HG03342 (cell line): ENCODE measurements around the gene GDPGP1.
"Not testable (repeated sequence)": the region's sequence is repeated elsewhere in the genome, so short reads cannot be mapped to it uniquely, and the experiment has no call there.

Experiments
- ATAC-seq: cut with Tn5 transposase; IDR thresholded peaks from one replicate; pipeline ENCODE4 v1.9.1; 2021; ENCODE audit warnings: mild to moderate bottlenecking, moderate library complexity; ENCODE audit not compliant: unreplicated experiment

The GDPGP1 gene, protein sequence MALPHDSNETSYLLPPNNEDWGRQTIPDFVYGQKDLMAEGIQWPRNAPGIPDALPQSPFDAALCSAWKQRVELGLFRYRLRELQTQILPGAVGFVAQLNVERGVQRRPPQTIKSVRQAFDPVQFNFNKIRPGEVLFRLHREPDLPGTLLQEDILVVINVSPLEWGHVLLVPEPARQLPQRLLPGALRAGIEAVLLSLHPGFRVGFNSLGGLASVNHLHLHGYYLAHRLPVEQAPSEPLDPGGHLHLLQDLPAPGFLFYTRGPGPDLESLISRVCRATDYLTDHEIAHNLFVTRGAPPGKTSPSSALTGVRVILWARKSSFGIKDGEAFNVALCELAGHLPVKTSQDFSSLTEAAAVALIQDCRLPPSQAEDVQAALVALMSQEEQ

DNA sequence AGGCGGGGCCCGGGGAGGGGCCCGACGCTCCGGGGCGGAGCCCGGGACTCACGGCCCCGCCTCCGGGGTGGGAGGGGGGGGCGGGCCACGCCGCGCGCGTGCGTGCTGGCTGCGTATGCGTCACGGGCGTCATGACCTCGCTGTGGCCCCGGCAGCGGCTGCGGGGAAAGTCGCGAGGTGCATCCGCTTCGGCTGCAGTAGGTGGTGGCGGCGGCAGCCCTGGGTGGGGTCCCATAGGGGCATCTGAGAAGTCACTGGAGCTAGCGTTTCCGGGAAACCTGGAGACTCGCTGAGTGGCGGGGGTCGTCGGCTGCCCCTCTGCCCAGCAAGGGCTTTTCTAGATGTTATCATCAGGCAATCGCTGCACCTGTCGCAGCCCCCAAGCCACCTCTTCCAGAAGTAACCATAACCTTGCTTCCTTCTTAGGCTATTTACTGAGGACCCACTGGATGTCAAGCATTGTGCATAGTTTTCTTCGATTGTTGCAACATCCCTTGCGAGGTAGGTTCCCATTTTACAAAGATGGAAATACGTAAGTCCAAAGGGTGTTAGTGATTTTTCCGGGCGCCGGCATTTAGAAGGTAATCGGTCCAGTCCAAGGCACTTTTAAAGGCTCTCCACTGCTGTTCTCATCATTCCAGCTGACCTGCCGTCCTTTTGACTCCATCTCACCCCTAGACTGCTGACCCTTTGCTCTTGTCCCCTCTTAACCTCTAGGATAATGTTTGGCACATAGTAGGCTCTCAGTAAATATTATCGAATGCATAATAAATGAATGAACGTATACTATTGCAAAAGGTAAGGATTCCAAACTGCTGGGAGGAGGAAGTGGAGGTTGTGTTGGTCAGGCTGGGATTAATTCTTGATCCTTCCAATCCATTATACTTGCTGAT is at the start of gene GDPGP1:
TSS of gene GDPGP1 (plus strand) at position 114 of the 893 bp plus-strand sequence. CDS start 6,700 bp downstream, outside the sequence.
- no peak for ATAC-seq

DNA sequence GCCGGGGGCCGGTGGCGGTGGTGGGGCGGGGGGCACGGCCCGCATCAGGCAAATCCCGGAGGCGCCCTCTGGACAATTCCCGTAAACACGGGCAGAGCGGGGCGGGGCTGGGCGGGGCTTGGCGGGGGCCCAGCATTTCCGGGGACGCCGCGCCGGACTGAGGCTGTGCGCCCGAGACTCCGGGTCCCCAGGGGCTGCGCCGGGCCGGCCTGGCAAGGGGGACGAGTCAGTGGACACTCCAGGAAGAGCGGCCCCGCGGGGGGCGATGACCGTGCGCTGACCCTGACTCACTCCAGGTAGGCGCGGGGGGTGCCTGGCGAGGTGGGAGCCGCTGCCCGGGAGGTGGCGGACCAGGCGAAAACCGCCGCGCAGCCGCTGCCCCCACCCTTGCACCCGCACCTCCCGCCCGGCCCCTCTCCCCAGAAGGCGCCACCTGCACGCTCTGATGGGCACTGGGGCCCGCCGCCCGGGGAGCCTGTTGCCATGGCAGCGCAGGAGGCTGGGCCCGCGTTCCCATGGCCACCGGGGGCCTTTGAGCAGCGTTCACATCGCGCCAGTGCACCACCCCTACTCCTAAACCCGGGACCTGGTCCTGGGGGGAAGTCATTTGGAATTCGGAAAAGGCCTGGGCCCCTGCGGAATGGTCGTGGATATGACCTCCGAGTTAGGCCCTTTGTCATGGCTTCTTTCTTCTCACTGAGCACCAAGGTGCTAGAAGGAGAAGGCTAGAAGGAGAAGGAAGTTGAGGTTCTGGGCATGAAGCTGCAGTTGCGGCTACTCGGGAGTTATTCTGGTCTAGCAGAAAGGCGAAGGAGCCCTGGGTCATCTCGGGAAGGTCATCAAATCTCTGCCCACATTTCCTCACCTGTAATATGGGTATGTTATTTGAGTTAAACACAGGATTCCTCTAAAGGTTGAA is 49.0 kb upstream of the GDPGP1 start:
- ATAC-seq = peak; percentile 74

DNA sequence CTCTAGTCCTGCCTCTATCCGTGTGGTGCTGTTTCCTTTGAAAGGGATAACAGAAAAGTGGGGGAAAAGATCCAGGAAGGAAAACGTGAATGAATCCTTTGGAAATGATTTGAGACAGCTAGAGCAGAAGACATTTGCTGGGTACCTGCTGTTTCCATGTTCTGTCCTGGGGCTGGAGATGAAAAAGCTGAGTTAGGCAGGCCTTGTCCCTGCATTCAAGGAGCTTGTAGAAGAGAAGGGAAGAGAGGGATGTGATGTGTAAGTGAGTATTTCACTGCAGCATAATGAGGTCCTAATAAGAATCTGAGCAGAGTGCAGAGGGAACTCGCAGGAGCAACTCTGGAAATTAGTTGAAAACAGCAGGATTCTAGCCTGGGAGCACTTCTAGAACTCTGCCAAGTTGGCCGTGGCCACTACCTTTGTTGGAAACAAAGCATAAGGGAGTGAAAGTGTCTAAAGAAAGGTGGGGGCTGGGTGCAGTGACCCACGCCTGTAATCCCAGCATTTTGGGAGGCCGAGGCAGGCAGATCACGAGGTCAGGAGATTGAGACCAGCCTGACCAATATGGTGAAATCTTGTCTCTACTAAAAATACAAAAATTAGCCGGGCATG is 46.6 kb upstream of the GDPGP1 start:
- ATAC-seq = no peak

DNA sequence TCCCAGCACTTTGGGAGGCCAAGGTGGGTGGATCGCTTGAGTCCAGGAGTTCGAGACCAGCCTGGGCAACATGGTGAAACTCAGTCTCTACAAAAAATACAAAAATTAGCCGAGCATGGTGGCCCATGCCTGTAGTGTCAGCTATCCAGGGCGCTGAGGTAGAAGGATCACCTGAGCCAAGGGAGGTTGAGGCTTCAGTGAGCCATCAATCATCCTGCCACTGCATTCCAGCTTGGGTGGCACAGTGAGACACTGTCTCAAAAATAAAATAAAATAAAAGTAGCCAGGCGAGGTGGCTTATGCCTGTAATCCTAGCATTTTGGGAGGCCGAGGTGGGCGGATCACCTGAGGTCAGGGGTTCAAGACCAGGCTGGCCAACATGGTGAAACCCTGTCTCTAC is 45.9 kb upstream of the GDPGP1 start:
- not testable (repeated sequence) for ATAC-seq

DNA sequence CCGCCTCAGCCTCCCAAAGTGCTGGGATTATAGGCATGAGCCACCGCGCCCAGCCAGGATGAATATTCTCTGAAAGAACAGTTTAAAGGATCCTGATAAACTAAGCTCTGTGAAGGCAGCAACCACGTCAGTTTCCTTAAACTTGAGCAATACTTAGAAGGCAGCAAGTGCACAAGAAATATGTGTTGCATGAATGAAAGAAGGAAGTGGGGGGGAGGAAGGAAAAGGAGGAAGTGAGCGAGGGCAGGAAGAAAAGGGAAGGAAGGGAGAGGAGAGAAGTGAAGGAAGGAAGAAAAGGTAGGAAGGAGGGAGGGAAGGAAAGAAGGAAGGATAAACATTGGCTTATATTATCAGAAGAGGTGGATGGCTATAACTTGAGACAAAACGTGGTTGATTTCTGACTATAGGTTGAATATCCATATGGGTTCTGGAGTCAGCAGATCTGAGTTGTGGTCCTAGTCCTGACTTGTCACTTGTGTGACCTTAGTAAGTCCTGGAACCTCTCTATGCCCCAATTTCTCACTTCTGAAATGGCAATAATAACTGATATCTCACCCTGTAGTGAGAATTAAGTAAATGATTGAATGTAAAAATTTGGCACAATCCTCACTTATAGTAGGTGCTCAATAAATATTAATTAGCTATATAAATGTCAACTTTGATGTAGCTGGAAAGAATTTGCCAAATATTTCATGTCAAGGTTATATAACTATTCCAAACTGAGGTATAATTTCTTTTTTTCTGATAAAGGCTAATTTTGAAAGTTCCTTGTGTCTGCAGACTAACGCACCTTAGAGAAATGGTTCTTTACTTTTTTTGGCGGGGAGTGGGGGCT is 44.9 kb upstream of the GDPGP1 start:
- no peak for ATAC-seq

DNA sequence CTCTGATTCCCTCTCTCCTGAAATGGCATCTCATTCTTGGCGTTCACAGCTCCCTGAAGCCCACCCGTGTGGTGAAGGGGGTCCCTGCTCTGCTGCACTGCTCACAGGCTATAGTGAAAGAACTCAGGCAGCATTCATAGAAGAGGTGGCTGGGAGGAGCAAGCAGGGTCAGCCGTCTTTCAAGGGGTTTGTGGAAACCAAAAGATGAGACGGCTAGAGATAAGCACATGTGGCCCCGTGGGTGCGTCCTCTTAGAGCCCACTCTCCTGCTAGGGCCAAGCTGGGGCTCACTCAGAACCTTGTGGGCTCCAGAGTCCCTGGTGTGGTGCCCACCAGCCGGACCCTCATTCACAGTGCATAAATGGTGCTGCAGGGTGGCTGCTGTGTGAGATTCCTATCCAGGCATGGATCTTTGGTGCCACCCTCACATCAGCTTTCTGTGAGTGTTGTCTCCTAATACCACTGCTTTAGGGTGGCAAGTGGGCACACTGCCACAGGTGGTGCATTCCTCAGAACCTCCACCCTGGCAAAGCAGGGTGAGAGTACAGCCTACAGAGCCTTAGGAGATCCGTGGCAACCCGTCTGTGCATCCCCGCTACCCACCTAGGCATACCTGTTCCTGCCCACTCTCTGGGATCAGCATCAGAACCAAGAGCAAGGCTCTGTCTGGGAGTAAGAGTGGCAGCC is 44.1 kb upstream of the GDPGP1 start:
- ATAC-seq = no peak

DNA sequence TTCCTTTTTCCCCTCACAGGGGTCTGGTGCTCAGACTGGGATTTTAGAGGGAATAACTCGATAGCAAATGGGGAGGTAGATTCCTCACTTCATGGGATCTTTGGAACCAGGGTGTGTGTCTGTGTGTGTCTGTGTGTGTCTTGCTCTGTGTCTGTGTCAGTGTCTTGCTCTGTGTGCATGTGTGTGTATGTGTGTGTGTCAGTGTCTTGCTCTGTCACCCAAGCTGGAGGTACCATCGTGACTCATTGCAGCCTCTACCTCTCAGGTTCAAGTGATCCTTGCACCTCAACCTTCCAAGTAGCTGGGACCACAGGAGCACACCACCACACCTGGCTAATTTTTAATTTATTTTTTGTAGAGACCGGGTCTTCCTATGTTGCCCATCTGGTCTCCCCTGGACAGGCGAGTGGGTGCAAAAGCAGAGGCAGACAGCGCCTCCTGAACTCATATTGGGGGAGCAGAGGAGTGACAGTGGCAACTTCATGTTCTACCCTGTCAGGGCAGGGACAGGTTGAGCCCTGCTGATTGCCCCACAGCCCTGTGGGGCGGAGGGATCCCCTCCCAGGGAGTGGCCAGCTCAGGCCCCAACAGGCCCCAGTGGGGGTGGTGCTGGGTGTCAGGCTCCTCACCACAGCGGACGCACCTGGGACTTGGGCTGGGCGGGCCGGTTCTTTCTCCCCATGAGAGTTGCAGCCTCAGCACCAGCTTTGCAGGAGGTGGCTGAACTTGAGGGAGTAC is 43.2 kb upstream of the GDPGP1 start:
- peak; percentile 58 for ATAC-seq

DNA sequence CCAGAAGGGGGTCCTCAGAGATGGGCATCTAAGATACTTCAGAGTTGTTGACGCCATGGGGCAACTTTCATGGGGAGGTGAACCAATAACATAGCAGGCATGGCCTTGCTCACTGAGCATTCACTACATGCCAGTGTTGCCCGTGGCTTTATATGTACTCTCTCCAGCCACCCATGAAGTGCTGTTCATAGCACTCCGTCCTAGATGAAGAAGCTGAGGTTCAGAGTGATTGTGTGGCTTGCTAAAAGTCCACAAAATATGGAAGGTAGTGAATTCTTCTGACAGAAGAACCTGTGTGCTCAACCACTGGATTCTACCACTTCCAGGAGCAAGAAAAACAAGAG is 42.7 kb upstream of the GDPGP1 start:
- no peak for ATAC-seq

DNA sequence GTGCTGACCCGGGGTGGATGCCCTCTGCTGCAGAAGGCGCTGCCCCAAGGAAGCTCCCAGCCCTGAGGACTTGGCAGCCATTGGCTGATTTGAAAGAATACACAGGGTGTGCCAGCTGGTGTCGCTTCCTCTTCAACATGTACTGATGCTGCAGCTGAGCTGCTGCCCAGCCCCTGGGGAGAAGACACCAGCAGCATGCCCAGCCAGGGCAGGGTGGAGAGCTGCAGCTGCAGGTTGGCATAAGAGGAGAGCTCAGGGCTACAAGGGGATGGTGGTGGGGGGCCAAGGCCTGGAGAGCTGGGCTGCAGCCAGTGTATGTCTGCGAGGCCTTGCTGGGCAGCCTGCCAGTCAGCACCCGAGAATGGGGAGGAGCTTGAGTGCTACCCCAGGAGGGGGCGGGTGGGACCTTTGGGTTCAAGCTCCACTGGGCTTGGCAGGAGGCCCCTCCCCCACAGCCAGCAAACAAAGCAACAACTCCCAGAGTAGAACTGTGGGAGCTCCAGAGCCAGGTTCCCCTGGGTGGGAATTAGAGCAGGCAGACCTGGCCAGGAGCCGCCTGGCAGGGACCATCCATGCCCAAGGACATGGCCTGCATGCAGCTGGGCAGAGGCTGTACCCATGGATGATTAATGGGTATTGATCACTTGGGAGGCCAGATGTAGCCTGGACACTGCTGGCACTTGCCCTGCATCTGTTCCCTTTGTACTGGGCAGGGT is 42.1 kb upstream of the GDPGP1 start:
- peak; percentile 54 for ATAC-seq

DNA sequence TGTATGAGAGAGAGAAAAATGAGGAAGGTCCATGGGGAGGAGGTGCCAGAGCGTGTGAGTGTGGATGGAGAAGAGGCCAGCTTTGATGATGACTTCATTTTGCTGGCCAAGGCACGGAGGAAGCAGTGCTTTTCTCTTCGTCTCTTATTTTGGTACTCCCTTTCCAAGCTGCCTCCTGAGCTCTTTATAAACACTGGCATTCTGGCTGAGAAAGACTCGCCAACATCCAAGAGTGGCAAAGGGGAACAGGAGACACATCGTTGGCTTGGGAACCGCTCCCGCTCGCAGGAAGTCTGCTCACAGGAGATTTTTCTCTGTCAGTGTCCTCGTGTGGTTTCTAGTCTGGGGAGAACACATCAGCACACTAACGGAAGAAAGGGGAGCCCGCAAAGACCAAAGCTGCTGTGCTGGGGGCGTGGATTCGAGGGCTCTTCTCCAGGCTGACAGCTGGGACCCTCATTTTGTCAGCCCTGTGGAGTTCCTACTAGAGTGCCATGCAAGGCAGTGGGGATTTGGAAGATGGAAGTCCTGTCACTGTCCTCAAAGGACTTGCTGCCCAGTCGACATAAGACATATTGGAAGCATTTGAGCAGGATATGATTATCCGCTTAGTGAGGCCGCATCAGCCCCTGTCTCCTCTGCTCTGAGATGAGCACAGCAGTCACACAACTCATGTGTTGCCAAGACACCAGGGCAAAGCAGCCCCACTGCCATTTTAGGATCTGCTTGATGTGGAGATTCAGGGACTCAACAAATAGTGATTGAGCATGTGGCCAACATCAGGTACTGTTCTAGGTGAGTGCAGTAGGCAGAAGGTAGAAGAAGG is 40.8 kb upstream of the GDPGP1 start:
- ATAC-seq = no peak

DNA sequence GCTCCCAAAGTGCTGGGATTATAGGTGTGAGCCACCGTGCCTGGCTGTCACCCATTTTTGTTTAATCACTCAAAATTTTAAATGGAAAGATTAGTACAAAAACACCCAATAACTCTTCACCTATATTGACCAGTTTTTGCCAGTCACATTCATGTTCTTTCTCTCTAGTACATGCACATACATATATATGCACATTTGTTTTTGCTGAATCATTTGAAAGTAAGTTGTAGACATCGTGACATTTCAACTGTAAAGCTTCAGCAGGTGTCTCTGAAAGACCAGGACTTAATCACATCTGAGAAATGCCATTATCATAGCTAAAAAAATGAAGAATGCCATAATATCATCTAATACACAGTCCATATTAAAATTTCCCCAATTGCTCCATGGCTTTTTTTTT is 39.4 kb upstream of the GDPGP1 start:
- no peak for ATAC-seq

DNA sequence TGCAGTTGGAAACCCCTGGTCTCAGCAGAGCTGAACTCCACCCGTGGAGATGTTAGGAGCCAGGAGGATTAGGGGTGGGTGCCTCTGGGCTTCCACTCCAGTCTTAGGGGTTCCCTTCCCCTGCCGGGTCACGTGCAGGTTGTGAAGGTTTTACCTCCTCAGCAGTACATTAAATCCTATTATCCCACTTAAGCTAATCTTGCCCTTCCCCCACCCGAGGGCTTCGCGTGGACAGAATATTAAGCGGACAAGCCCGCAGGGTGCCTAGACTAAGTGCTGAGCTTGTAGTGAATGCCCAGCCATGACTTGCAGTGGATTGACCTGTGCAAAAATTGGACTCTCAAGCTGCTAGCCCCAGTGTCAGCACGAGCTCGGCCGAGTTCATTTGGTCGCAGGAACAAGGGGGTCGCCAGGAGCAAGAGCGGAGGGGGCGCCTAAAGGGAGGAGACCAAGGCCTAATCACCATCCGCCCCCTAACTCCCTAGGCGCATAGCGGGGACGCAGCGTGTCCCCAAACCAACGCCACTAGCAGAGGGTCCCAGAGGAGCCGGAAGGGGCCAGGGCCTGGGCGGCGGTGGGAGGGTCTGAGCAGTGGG is 33.4 kb upstream of the GDPGP1 start:
- ATAC-seq = no peak

DNA sequence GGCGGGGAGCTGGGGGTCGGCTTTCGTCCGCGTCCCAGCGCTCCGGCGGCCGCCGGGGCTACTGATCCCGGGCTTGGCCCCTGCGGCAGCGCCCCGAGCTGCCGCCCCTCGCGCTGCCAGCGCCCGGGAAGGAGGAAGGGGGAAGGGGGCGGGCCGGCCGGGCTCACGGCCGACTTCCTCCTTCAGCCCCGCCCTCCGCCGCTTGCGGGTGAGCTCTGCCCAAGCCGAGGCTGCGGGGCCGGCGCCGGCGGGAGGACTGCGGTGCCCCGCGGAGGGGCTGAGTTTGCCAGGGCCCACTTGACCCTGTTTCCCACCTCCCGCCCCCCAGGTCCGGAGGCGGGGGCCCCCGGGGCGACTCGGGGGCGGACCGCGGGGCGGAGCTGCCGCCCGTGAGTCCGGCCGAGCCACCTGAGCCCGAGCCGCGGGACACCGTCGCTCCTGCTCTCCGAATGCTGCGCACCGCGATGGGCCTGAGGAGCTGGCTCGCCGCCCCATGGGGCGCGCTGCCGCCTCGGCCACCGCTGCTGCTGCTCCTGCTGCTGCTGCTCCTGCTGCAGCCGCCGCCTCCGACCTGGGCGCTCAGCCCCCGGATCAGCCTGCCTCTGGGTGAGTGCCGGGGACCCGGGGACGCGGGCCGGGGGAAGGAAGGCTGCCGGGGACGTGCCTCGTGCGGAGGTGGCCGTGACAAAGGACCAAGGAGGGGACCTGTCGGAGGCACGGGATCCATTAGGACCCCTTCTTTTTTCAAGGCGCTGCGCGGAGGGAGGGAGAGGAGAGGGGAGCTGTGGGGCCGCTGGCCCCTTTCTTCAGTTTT is 32.7 kb upstream of the GDPGP1 start, which contains the start of gene SEMA4B:
TSS of gene SEMA4B (plus strand) at position 201 of the 814 bp plus-strand sequence. CDS start at position 450, 249 bp downstream.
- ATAC-seq = peak; percentile 85

DNA sequence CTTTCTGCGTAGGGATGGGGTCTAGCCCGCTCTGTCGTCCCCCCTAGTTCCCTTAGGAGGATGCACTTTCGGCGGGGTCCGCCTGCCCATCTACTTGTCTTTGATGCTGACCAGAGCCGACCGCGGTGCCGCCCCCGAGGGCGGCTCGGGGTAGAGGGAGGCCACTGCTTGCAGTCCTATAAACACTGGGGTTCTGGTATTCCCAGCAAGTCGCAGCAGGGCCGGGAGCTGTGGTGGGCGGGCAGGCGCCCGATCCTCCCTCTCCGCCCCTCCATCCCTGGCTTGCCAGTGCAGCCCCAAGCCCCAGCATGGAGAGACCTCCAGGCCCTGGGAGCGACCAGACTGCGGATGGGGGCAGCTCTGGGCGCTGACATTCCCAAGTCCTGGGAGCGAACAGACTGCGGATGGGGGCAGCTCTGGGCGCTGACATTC is 32.0 kb upstream of the GDPGP1 start:
- ATAC-seq = no peak

DNA sequence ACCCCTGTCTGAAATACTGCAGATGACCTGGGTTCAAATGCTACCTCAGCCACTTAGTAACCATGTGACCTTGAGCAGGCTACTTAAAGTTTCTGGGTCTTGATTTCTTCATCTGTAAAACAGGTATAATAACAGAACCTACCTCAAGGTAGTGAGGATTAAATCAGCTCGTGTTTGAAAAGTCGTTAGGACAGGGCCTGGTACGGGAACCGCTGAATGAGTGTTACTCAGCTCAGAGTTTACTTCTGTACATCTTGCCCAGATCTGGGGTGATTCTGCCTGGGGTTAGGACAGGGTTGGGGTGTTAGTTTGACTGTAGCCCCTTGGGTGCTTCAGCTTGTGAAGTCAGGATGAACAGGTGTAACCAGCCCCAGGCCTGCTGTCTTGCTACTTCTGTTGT is 31.1 kb upstream of the GDPGP1 start:
- ATAC-seq = no peak
